GM12878 (cell line): ENCODE measurements around the gene RARB. TPM values are rescaled to one million over a fixed set of nuclear protein-coding genes. Genes with fewer than 3 reads are reported as not detected.

ENCODE experiments used
- ATAC-seq: fragments of 200-7000 bp; cut with Tn5 transposase; 3 replicates; pipeline ENCODE4 v1.9.1; 2020; ENCODE audit warnings: mild to moderate bottlenecking, moderate library complexity
- BruUV-seq: library from RNA; stranded (reverse); fragments of 400-500 nt; replicated peaks from 2 replicates; lab custom pipeline; 2021; lab: Mats Ljungman, UMichigan
- CTCF ChIA-PET: fragments of 300-600 bp; sonication (Branson Sonifier 250); formaldehyde crosslinking; extraction: SDS; loops from one replicate; lab custom pipeline; 2021; ENCODE audit warnings: inconsistent platforms; lab: Yijun Ruan, JAX
- POLR2A ChIA-PET: fragments of 350-600 bp; formaldehyde crosslinking; extraction: SDS; loops from one replicate; lab custom pipeline; 2021; ENCODE audit warnings: inconsistent platforms; lab: Charles Lee
- RAD21 ChIA-PET: fragments of 300-600 bp; sonication (Branson Sonifier 250); formaldehyde crosslinking; loops from one replicate; lab custom pipeline; 2023; ENCODE audit warnings: antibody characterized with exemption; ENCODE audit not compliant: unreplicated experiment; lab: Charles Lee
- SMC1A ChIA-PET: fragments of 300-600 bp; sonication (Branson Sonifier 250); formaldehyde crosslinking; loops from one replicate; lab custom pipeline; 2023; ENCODE audit not compliant: unreplicated experiment, uncharacterized antibody; lab: Charles Lee
- DNase-seq: peaks from one replicate; pipeline ENCODE4 v3.0.0-alpha.2; 2011; ENCODE audit warnings: low read depth, low spot score
- FAIRE-seq: peaks from 3 replicates; lab custom pipeline; 2011; peaks lifted over from hg19 to GRCh38; lab: Jason Lieb, UNC
- H2AFZ ChIP-seq: 2 replicates; pipeline ENCODE4 v1.6.0; 2011; ENCODE audit warnings: low read depth, low read length, control low read depth; ENCODE audit not compliant: control insufficient read depth
- H3K27ac ChIP-seq: 2 replicates; pipeline ENCODE4 v1.5.1; 2011; ENCODE audit warnings: control low read depth; ENCODE audit not compliant: control insufficient read depth, insufficient read depth
- H3K27me3 ChIP-seq, 2 experiments: replicated peaks in 1 of 2; 2 replicates each; pipeline versions ENCODE4 v1.6.0 to v1.6.1; 2011; ENCODE audit warnings: low read length in 1 of 2; ENCODE audit not compliant: control insufficient read depth in 2 of 2, insufficient read depth in 2 of 2
- H3K36me3 ChIP-seq, 2 experiments: 2 replicates each; pipeline ENCODE4 v1.5.1; 2011; ENCODE audit warnings: low read length in 1 of 2; ENCODE audit not compliant: control insufficient read depth in 2 of 2, insufficient read depth in 2 of 2
- H3K4me1 ChIP-seq: 2 replicates; pipeline ENCODE4 v1.6.1; 2011; ENCODE audit warnings: mild to moderate bottlenecking, low read length, moderate library complexity, mixed read lengths; ENCODE audit not compliant: control insufficient read depth, insufficient read depth
- H3K4me2 ChIP-seq: 2 replicates; pipeline ENCODE4 v1.6.0; 2011; ENCODE audit warnings: control low read depth; ENCODE audit not compliant: control insufficient read depth, insufficient read depth
- H3K4me3 ChIP-seq: fragments of 200-600 bp; sonication (generic); 2 replicates; pipeline ENCODE4 v1.5.1; 2016
- H3K79me2 ChIP-seq: 2 replicates; pipeline ENCODE4 v1.6.0; 2011; ENCODE audit warnings: low read length; ENCODE audit not compliant: control insufficient read depth, insufficient read depth
- H3K9ac ChIP-seq: 2 replicates; pipeline ENCODE4 v1.8.0; 2011; ENCODE audit warnings: low read length, control low read depth, mixed read lengths; ENCODE audit not compliant: control insufficient read depth, insufficient read depth
- H3K9me3 ChIP-seq: replicated peaks from 3 replicates; pipeline ENCODE4 v1.5.1; 2011; ENCODE audit warnings: mild to moderate bottlenecking, low read length; ENCODE audit not compliant: control insufficient read depth, insufficient read depth
- H4K20me1 ChIP-seq: 2 replicates; pipeline ENCODE4 v1.6.0; 2011; ENCODE audit not compliant: control insufficient read depth, insufficient read depth
- BCLAF1 ChIP-seq: fragments of 450-650 bp; IDR thresholded peaks from 2 replicates; pipeline ENCODE4 v1.6.1; 2017; ENCODE audit warnings: antibody characterized with exemption, mild to moderate bottlenecking, moderate library complexity
- CHD4 ChIP-seq: fragments of 200-600 bp; sonication (generic); IDR thresholded peaks from 2 replicates; pipeline ENCODE4 v1.6.1; 2016; ENCODE audit warnings: mild to moderate bottlenecking
- HSF1 ChIP-seq: fragments of 150-350 bp; IDR thresholded peaks from 2 replicates; pipeline ENCODE4 v1.6.1; 2014; ENCODE audit warnings: mild to moderate bottlenecking, low read depth, low read length
- IRF4 ChIP-seq: IDR thresholded peaks from 2 replicates; pipeline ENCODE4 v1.6.1; 2011; ENCODE audit warnings: low read depth, low read length
- IRF5 ChIP-seq: fragments of 450-650 bp; IDR thresholded peaks from 2 replicates; pipeline ENCODE4 v1.6.1; 2017; ENCODE audit warnings: borderline replicate concordance
- NFIC ChIP-seq: IDR thresholded peaks from 2 replicates; pipeline ENCODE4 v1.6.1; 2012; ENCODE audit warnings: low read depth, mild to moderate bottlenecking, inconsistent platforms, low read length, moderate library complexity
- NRF1 ChIP-seq: conservative IDR thresholded peaks from 2 replicates; pipeline ENCODE4 v1.6.1; 2011; ENCODE audit warnings: mild to moderate bottlenecking, low read depth, low read length, improper control_type of control experiment
- PAX5 ChIP-seq: IDR thresholded peaks from 2 replicates; pipeline ENCODE4 v1.6.1; 2011; ENCODE audit warnings: low read depth, low read length, borderline replicate concordance
- REST ChIP-seq: IDR thresholded peaks from 2 replicates; pipeline ENCODE4 v1.6.1; 2012; ENCODE audit warnings: mild to moderate bottlenecking, low read depth, low read length
- ZBED1 ChIP-seq: IDR thresholded peaks from 2 replicates; pipeline ENCODE4 v1.6.1; 2016; ENCODE audit warnings: borderline replicate concordance
- WGBS: methylation state at CpG from one replicate; pipeline ENCODE4 v1.1.6; 2016; ENCODE audit warnings: low lambda C conversion rate; ENCODE audit not compliant: insufficient replicate concordance, insufficient coverage; ENCODE audit errors: missing lambda C conversion rate; 5-methylcytosine and 5-hydroxymethylcytosine counted together
- in situ Hi-C: fragments of 300-500 bp; cut with MboI; formaldehyde crosslinking; loops from 9 replicates; pipeline ENCODE4 v1.14.3; 2018; ENCODE audit warnings: mixed read lengths
- intact Hi-C: fragments of 100-400 bp; cut with micrococcal nuclease; formaldehyde crosslinking; loops from one replicate; pipeline ENCODE4 v1.14.2; 2022; ENCODE audit not compliant: unreplicated experiment
- polyA plus RNA-seq, 11 experiments: library from polyadenylated mRNA; depleted of rRNA in 4 of 11; unstranded in 6 of 11; stranded (reverse) in 5 of 11; fragments of >200 nt; fragmentation: Nextera tagmentation in 4 of 11; fragmentation: Illumina TruSeq in 1 of 11; extraction: Ambion mirVana in 4 of 11; extraction: Trizol in 1 of 11; gene quantifications; 1 replicate in 1 of 11; 2 replicates in 10 of 11; pipeline versions ENCODE4 v1.2.1 to v1.2.3, GENCODE V29; 2011 to 2016; ENCODE audit warnings: inconsistent platforms in 2 of 11, missing spikeins in 2 of 11, low read depth in 1 of 11
- total RNA-seq, 4 experiments: library from RNA; depleted of rRNA in 3 of 4; stranded (reverse); fragments of >200 nt in 3 of 4; fragmentation: Illumina TruSeq in 1 of 4; extraction: Trizol in 1 of 4; gene quantifications; 2 replicates each; pipeline versions ENCODE4 v1.2.1 to v1.2.3, GENCODE V29; 2013 to 2021

Gene RARB
- total and polyA plus RNA-seq, 10 of the 15 experiments (the other 5 are each of a cell fraction or from before 2014, with no cell fraction given) = 0.05 to 0.06 TPM; not detected in 8

GRCh38 chr3:25587526-25587925 lies 159.5 kb downstream of the RARB start (continued):
- no peak for TF ChIP-seq HSF1
- no peak for TF ChIP-seq BCLAF1

- no peak for TF ChIP-seq ZBED1
- no peak for TF ChIP-seq NRF1
- no peak for TF ChIP-seq NFIC
- TF ChIP-seq REST = no peak
- TF ChIP-seq IRF5 = no peak
- TF ChIP-seq PAX5 = no peak
- no peak for TF ChIP-seq CHD4
- TF ChIP-seq IRF4 = no peak
- DNase-seq = no peak
- Histone ChIP-seq H3K9me3 (no peaks in the 10 kb centered on the region; the same call in 2 of the 3 replicates), H3K27me3 (no peaks in the 10 kb centered on the region; a peak in 1 of 4 replicates), H4K20me1 (no peaks in the 10 kb centered on the region), H3K36me3 (no peaks in the 10 kb centered on the region), H3K4me3 (no peak overlapping the region), H3K27ac (no peak overlapping the region), H3K4me2 (no peak overlapping the region), H3K4me1 (no peaks in the 10 kb centered on the region), H2AFZ (no peak overlapping the region), H3K9ac (no peak overlapping the region), H3K79me2 (no peaks in the 10 kb centered on the region)
- intact Hi-C loops = no loop called here
- POLR2A ChIA-PET = no interaction called here
- in situ Hi-C loops = no loop called here
- SMC1A ChIA-PET = interaction anchor here (0.9 kb wide), 1 partner anchor 12 kb away, joined by 3 read pairs; no protein-coding TSS in a partner anchor
- CTCF ChIA-PET = interaction anchor here (1.1 to 2.1 kb wide), 2 partner anchors 8 to 812 kb away, joined by 3 to 6 read pairs; no protein-coding TSS in a partner anchor
- RAD21 ChIA-PET = no interaction called here
- WGBS = 82% methylated on average over 2 of the region's 2 CpGs
- FAIRE-seq = no peak
- no TSS peak for BruUV-seq
- no peak for ATAC-seq
Observed at GRCh38 chr3:25587975-25588374, 159.9 kb downstream of the RARB start.
